Measurements from ENCODE around the gene RBM26.

DNA sequence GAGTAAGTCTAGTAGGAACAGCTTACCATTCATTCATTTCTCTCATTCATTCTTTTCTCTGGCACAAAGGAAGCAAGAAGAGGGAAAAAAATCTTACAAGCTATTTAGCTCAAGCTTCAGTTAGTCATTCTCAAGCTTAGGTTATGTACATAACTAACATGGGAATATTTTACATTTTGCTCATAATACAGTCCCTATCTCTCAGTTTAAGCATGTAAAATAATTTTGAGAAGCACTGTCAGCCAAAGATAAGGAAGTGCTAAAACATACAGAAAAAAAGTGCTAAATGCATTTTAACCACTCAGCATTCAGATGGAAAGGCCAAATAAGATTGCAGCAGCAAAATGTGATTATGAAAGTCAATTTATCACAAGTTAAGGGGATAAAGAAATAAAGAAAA, 7.9 kb downstream of the RBM26 start:
- TF ChIP-seq EZH2phosphoT487 (IDR thresholded peaks at IDR 0.05; ENCODE audit: insufficient read depth, low read depth), result no peak
- TF ChIP-seq EZH2 (IDR thresholded peaks at IDR 0.05; ENCODE audit: insufficient read depth, poor library complexity, severe bottlenecking), result no peak
